Right kidney (tissue), 1 donor: ENCODE results near the gene BCLAF1.
"Not testable (repeated sequence)": the region's sequence is repeated elsewhere in the genome, so short reads cannot be mapped to it uniquely, and the experiment has no call there.

ENCODE experiments used
- DNase-seq: peaks from one replicate; pipeline ENCODE4 v3.0.0-alpha.2; 2016

BCLAF1 gene

GRCh38 chr6:136249811-136250685 is 39.6 kb downstream of the BCLAF1 start, which contains the start of gene MTFR2:
MTFR2 (minus strand) TSS chr6:136250311; CDS start chr6:136249099, 1,212 bp downstream.
- peak; percentile 71 for DNase-seq

- DNase-seq = no peak
Measured at GRCh38 chr6:136249336-136249735, 40.3 kb downstream of the BCLAF1 start.

GRCh38 chr6:136244061-136244616 is 45.5 kb downstream of the BCLAF1 start:
- no peak for DNase-seq

- DNase-seq = no peak
Measured at GRCh38 chr6:136236466-136237293, 53.0 kb downstream of the BCLAF1 start.

- no peak for DNase-seq
Measured at GRCh38 chr6:136235233-136235564, 54.4 kb downstream of the BCLAF1 start.

- no peak for DNase-seq
Measured at GRCh38 chr6:136232701-136233100, 56.9 kb downstream of the BCLAF1 start.

- no peak for DNase-seq
Measured at GRCh38 chr6:136230219-136230853, 59.3 kb downstream of the BCLAF1 start.

GRCh38 chr6:136228814-136229213 is 60.8 kb downstream of the BCLAF1 start:
- no peak for DNase-seq

- peak; percentile 31 for DNase-seq
Measured at GRCh38 chr6:136226674-136227377, 62.8 kb downstream of the BCLAF1 start.

- DNase-seq = peak; percentile 67
Measured at GRCh38 chr6:136226027-136226673, 63.5 kb downstream of the BCLAF1 start.

GRCh38 chr6:136225496-136225895 is 64.2 kb downstream of the BCLAF1 start:
- no peak for DNase-seq

- DNase-seq = not testable (repeated sequence)
Measured at GRCh38 chr6:136224974-136225373, 64.7 kb downstream of the BCLAF1 start.

GRCh38 chr6:136216503-136217401 is 72.9 kb downstream of the BCLAF1 start:
- DNase-seq = no peak

GRCh38 chr6:136213853-136214252 is 75.8 kb downstream of the BCLAF1 start:
- DNase-seq = no peak

GRCh38 chr6:136213012-136213539 is 76.6 kb downstream of the BCLAF1 start:
- DNase-seq = no peak

GRCh38 chr6:136212608-136213007 is 77.0 kb downstream of the BCLAF1 start:
- no peak for DNase-seq

GRCh38 chr6:136210398-136211165 is 79.1 kb downstream of the BCLAF1 start:
- no peak for DNase-seq

GRCh38 chr6:136209496-136209895 is 80.2 kb downstream of the BCLAF1 start:
- DNase-seq = no peak

GRCh38 chr6:136208783-136209182 is 80.9 kb downstream of the BCLAF1 start:
- no peak for DNase-seq
